HG02798 (cell line): Measurements from ENCODE around the gene RHBDL3.
A peak's percentile ranks its signal among the peaks of the same experiment; 100 is the strongest.
"Not testable (repeated sequence)": the region's sequence is repeated elsewhere in the genome, so short reads cannot be mapped to it uniquely, and the experiment has no call there.

Source experiments
- ATAC-seq: cut with Tn5 transposase; IDR thresholded peaks from one replicate; pipeline ENCODE4 v1.9.1; 2021; ENCODE audit warnings: mild to moderate bottlenecking; ENCODE audit not compliant: unreplicated experiment, poor library complexity

RHBDL3 gene

GRCh38 chr17:32265192-32265923 lies at the start of gene RHBDL3:
Gene RHBDL3, plus strand, starts transcription at chr17:32265832. Its CDS starts 358 bp downstream, at chr17:32266190.
- ATAC-seq, result no peak

- no peak for ATAC-seq
Measured at GRCh38 chr17:32222621-32223020, 43.0 kb upstream of the RHBDL3 start.

GRCh38 chr17:32223703-32224102 lies 41.9 kb upstream of the RHBDL3 start:
- no peak for ATAC-seq

GRCh38 chr17:32226886-32227285 lies 38.7 kb upstream of the RHBDL3 start:
- ATAC-seq, result no peak

GRCh38 chr17:32227910-32228309 lies 37.7 kb upstream of the RHBDL3 start:
- no peak for ATAC-seq

- no peak for ATAC-seq
Measured at GRCh38 chr17:32235588-32235987, 30.0 kb upstream of the RHBDL3 start.

GRCh38 chr17:32239456-32239855 lies 26.2 kb upstream of the RHBDL3 start:
- ATAC-seq, result no peak

- ATAC-seq, result no peak
Measured at GRCh38 chr17:32240750-32241149, 24.9 kb upstream of the RHBDL3 start.

- ATAC-seq, result no peak
Measured at GRCh38 chr17:32241640-32242039, 24.0 kb upstream of the RHBDL3 start.

GRCh38 chr17:32249475-32249874 lies 16.2 kb upstream of the RHBDL3 start:
- ATAC-seq, result no peak

- peak; percentile 43 for ATAC-seq
Measured at GRCh38 chr17:32253117-32253611, 12.5 kb upstream of the RHBDL3 start.

- no peak for ATAC-seq
Measured at GRCh38 chr17:32256012-32256700, 9.5 kb upstream of the RHBDL3 start.

- ATAC-seq, result no peak
Measured at GRCh38 chr17:32256701-32257019, 9.0 kb upstream of the RHBDL3 start.

- no peak for ATAC-seq
Measured at GRCh38 chr17:32258383-32259140, 7.1 kb upstream of the RHBDL3 start.

GRCh38 chr17:32259586-32259985 lies 6.0 kb upstream of the RHBDL3 start:
- no peak for ATAC-seq

- no peak for ATAC-seq
Measured at GRCh38 chr17:32261417-32261736, 4.3 kb upstream of the RHBDL3 start.

- ATAC-seq, result no peak
Measured at GRCh38 chr17:32261936-32262510, 3.6 kb upstream of the RHBDL3 start.

- not testable (repeated sequence) for ATAC-seq
Measured at GRCh38 chr17:32263515-32263914, 2.1 kb upstream of the RHBDL3 start.

- ATAC-seq, result no peak
Measured at GRCh38 chr17:32264140-32264799, 1.4 kb upstream of the RHBDL3 start.

- ATAC-seq, result no peak
Measured at GRCh38 chr17:32264823-32265191, 825 bp upstream of the RHBDL3 start.

- ATAC-seq, result no peak
Measured at GRCh38 chr17:32266051-32266388, 388 bp downstream of the RHBDL3 start.
